Transverse colon (tissue), 4 donors: Measurements from ENCODE around the gene SLX4IP.

Experiments used
- CTCF ChIP-seq, 5 experiments: fragments of 200-600 bp in 3 of 5; fragments of 450-650 bp in 2 of 5; sonication (generic) in 3 of 5; IDR thresholded peaks; 1 replicate in 2 of 5; 2 replicates in 3 of 5; pipeline ENCODE4 v1.5.1; 2016 to 2017; ENCODE audit warnings: antibody characterized with exemption in 5 of 5, inconsistent platforms in 3 of 5, mild to moderate bottlenecking in 2 of 5, moderate library complexity in 1 of 5
- EP300 ChIP-seq: sonication (generic); formaldehyde crosslinking; IDR thresholded peaks from one replicate; pipeline ENCODE4 v1.6.1; 2017; ENCODE audit warnings: antibody characterized with exemption, low read depth
- POLR2A ChIP-seq: fragments of 450-650 bp; IDR thresholded peaks from one replicate; pipeline ENCODE4 v1.6.1; 2016; ENCODE audit warnings: antibody characterized with exemption, mild to moderate bottlenecking, moderate library complexity
- POLR2AphosphoS5 ChIP-seq, 3 donors: sonication (generic); formaldehyde crosslinking; IDR thresholded peaks; one replicate each; pipeline ENCODE4 v1.6.1; 2016; ENCODE audit warnings: antibody characterized with exemption in 3 of 3

- TF ChIP-seq POLR2A (no peak), CTCF (IDR thresholded peaks at IDR 0.05) (no peak), EP300 (no peak), POLR2AphosphoS5 (IDR thresholded peaks at IDR 0.05) (no peak)
Observed at GRCh38 chr20:10524643-10525042, 89.5 kb downstream of the SLX4IP start.
